Measurements from ENCODE around the gene IRF8. TPM values are rescaled to one million over a fixed set of nuclear protein-coding genes. Genes with fewer than 3 reads are reported as not detected.

Gene IRF8
- total and polyA plus RNA-seq, 2 of the 4 experiments (the other 2 are of a cell fraction), result not detected

DNA sequence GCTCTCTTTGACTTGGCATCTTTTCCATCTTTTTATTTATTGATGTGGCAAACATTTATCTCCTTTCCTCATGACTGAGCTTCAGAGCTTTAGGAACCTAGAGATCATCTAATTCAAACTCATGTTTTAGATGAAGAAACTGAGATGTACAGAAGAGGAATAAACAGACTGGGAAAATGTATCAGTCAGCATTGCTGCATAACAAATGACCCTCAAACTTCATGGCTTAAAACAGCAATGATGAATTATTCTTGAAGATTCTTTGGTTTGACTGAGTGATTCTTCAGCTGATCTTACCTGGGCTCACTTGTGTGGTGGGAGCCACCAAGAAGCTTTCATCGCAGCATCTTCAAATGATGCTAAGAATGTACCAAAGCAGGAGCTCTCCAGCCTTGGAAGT, 44.0 kb upstream of the IRF8 start (continued):
- TF ChIP-seq, protein P1, sequence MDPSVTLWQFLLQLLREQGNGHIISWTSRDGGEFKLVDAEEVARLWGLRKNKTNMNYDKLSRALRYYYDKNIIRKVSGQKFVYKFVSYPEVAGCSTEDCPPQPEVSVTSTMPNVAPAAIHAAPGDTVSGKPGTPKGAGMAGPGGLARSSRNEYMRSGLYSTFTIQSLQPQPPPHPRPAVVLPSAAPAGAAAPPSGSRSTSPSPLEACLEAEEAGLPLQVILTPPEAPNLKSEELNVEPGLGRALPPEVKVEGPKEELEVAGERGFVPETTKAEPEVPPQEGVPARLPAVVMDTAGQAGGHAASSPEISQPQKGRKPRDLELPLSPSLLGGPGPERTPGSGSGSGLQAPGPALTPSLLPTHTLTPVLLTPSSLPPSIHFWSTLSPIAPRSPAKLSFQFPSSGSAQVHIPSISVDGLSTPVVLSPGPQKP (IDR thresholded peaks at IDR 0.05; ENCODE audit: borderline replicate concordance, low read depth, low read length), result no peak

GRCh38 chr16:85856079-85856478, 42.9 kb upstream of the IRF8 start:
- Histone ChIP-seq H3K27me3 (ENCODE audit: control insufficient read depth, insufficient read depth, low read length) (peaks cover 64% of the 10 kb centered on the region), H3K9ac (ENCODE audit: low read depth, low read length) (no peak overlapping the region), H4K5ac (ENCODE audit: low read depth, low read length) (no peak overlapping the region), H3K56ac (ENCODE audit: extremely low read depth, insufficient read depth, low read length) (no peak overlapping the region), H4K20me1 (ENCODE audit: insufficient read depth, low read length) (no peaks in the 10 kb centered on the region), H2BK5ac (ENCODE audit: low read depth, low read length, poor library complexity, severe bottlenecking) (no peak overlapping the region), H3K9me1 (ENCODE audit: insufficient read depth, low read length) (no peaks in the 10 kb centered on the region), H2BK120ac (ENCODE audit: low read depth, low read length) (no peak overlapping the region), H2BK15ac (ENCODE audit: low read depth, low read length) (no peak overlapping the region), H3K4me2 (ENCODE audit: low read depth, low read length) (no peak overlapping the region), H3K9me3 (ENCODE audit: control insufficient read depth, insufficient read depth, low read length) (peaks cover 11% of the 10 kb centered on the region), H4K8ac (ENCODE audit: low read depth in 2 of 2, low read length in 2 of 2) (no peak overlapping the region), H3K4ac (ENCODE audit: low read depth, low read length) (no peak overlapping the region), H3K18ac (ENCODE audit: low read depth, low read length) (no peak overlapping the region), H4K91ac (ENCODE audit: insufficient read depth, low read depth, low read length) (no peak overlapping the region), H3K36me3 (ENCODE audit: control insufficient read depth, insufficient read depth, low read length) (no peaks in the 10 kb centered on the region), H2AFZ (replicated peaks; ENCODE audit: low read length, poor library complexity) (no peak overlapping the region), H3K23ac (ENCODE audit: low read depth, low read length) (no peak overlapping the region), H3K14ac (replicated peaks; ENCODE audit: low read depth, low read length) (no peak overlapping the region), H3K79me1 (ENCODE audit: low read depth in 1 of 2, low read length in 2 of 2) (no peaks in the 10 kb centered on the region), H3K27ac (ENCODE audit: insufficient read depth, low read length) (no peak overlapping the region), H3K4me3 (ENCODE audit: insufficient read depth, low read depth, low read length) (no peak overlapping the region), H2AK5ac (ENCODE audit: low read depth, low read length) (no peak overlapping the region), H2BK20ac (ENCODE audit: low read depth, low read length) (no peak overlapping the region), H2AK9ac (replicated peaks; ENCODE audit: low read depth, low read length, poor library complexity) (no peak overlapping the region), H3K4me1 (ENCODE audit: control insufficient read depth, insufficient read depth, low read length) (no peaks in the 10 kb centered on the region)
- intact Hi-C loops (cut with micrococcal nuclease), result no loop called here
- in situ Hi-C loops (cut with MboI; ENCODE audit: low sequenced_read_pairs), result no loop called here
- no CpG with 5 or more reads among the region's 6 CpGs for WGBS, 2 experiments (ENCODE audit: extremely low coverage in 2 of 2, insufficient read length in 1 of 2)
- TF ChIP-seq NFE2L2 (IDR thresholded peaks at IDR 0.05; ENCODE audit: low read depth, low read length) (no peak), MXI1 (IDR thresholded peaks at IDR 0.05; ENCODE audit: borderline replicate concordance, low read depth, low read length) (no peak), FOS (IDR thresholded peaks at IDR 0.05; ENCODE audit: low read depth, low read length) (no peak), MAZ (IDR thresholded peaks at IDR 0.05; ENCODE audit: borderline replicate concordance, low read depth, low read length) (no peak), RCOR1 (IDR thresholded peaks at IDR 0.05; ENCODE audit: insufficient replicate concordance, low read length) (no peak), MAFK (IDR thresholded peaks at IDR 0.05; ENCODE audit: low read depth, low read length) (no peak), CHD1 (IDR thresholded peaks at IDR 0.05; ENCODE audit: low read depth, low read length) (no peak), USF2 (IDR thresholded peaks at IDR 0.05; ENCODE audit: low read depth, low read length) (no peak), RFX5 (IDR thresholded peaks at IDR 0.05; ENCODE audit: low read depth, low read length) (no peak), POLR2A (IDR thresholded peaks at IDR 0.05; ENCODE audit: low read depth, low read length) (no peak)
- TF ChIP-seq, protein P2, sequence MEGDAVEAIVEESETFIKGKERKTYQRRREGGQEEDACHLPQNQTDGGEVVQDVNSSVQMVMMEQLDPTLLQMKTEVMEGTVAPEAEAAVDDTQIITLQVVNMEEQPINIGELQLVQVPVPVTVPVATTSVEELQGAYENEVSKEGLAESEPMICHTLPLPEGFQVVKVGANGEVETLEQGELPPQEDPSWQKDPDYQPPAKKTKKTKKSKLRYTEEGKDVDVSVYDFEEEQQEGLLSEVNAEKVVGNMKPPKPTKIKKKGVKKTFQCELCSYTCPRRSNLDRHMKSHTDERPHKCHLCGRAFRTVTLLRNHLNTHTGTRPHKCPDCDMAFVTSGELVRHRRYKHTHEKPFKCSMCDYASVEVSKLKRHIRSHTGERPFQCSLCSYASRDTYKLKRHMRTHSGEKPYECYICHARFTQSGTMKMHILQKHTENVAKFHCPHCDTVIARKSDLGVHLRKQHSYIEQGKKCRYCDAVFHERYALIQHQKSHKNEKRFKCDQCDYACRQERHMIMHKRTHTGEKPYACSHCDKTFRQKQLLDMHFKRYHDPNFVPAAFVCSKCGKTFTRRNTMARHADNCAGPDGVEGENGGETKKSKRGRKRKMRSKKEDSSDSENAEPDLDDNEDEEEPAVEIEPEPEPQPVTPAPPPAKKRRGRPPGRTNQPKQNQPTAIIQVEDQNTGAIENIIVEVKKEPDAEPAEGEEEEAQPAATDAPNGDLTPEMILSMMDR (conservative IDR thresholded peaks at IDR 0.05; ENCODE audit: low read depth, low read length), result no peak
- ChIA-PET POLR2A (ENCODE audit: unreplicated experiment) (no interaction called here), CTCF (no interaction called here)
- ATAC-seq (ENCODE audit: low read depth) (no peak), DNase-seq (no peak)
- BruUV-seq (replicated peaks), result no TSS peak
- dilution Hi-C loops (cut with HindIII; ENCODE audit: low sequenced_read_pairs, unreplicated experiment), result no loop called here
